ENCODE results near the gene SDK2. TPM values are rescaled to one million over a fixed set of nuclear protein-coding genes. Genes with fewer than 3 reads are reported as not detected.

SDK2 gene
- polyA plus RNA-seq, 3 donors: 0.01 TPM; not detected in 2

- WGBS (ENCODE audit: insufficient coverage): 77% methylated on average over 6 of the region's 9 CpGs
- no peak overlapping the region for H3K27ac ChIP-seq (ENCODE audit: low read depth in 1 of 2, low read length in 2 of 2)
- no peaks in the 10 kb centered on the region for H3K4me1 ChIP-seq (ENCODE audit: control insufficient read depth in 1 of 2, insufficient read depth in 2 of 2, low read length in 2 of 2)
- H3K4me1 Mint-ChIP-seq: peaks cover 2% of the 10 kb centered on the region
- no peak overlapping the region for H2AFZ ChIP-seq (ENCODE audit: insufficient read depth, low read depth, low read length, poor library complexity, severe bottlenecking)
- H3K36me3 ChIP-seq (replicated peaks in 1 of 2; ENCODE audit: control insufficient read depth in 1 of 2, insufficient read depth in 2 of 2, low read length in 2 of 2): no peaks in the 10 kb centered on the region
- H3K36me3 Mint-ChIP-seq: no peaks in the 10 kb centered on the region
- no peak for TF ChIP-seq CTCF (IDR thresholded peaks at IDR 0.05)
- DNase-seq: no peak
- H3K27me3 ChIP-seq (ENCODE audit: control insufficient read depth in 2 of 2, insufficient read depth in 2 of 2, low read length in 2 of 2): no peaks in the 10 kb centered on the region
- no peak overlapping the region for H3K4me3 ChIP-seq (replicated peaks in 1 of 3; ENCODE audit: low read depth in 2 of 3, low read length in 3 of 3)
- H3K9me3 Mint-ChIP-seq: no peaks in the 10 kb centered on the region
- H4K20me1 ChIP-seq (ENCODE audit: insufficient read depth, low read length): no peaks in the 10 kb centered on the region
- H3K9me3 ChIP-seq (replicated peaks in 1 of 2; ENCODE audit: control insufficient read depth in 1 of 2, insufficient read depth in 1 of 2, low read length in 2 of 2): no peaks in the 10 kb centered on the region
- no peak overlapping the region for H3K27ac Mint-ChIP-seq
- peaks cover 0 to 5% (median 3%) of the 10 kb centered on the region in 3 donors for H3K27me3 Mint-ChIP-seq (ENCODE audit: low read depth in 3 of 3)
- no peaks in the 10 kb centered on the region for H3K79me2 ChIP-seq (ENCODE audit: insufficient read depth, low read length)
- H3K9ac ChIP-seq (ENCODE audit: insufficient read depth, low read length, poor library complexity, severe bottlenecking): no peak overlapping the region
- no peak overlapping the region for H3K4me3 Mint-ChIP-seq
- intact Hi-C loops (cut with micrococcal nuclease): no loop called here
- H3K4me2 ChIP-seq (replicated peaks; ENCODE audit: extremely low read depth, low read length, poor library complexity, severe bottlenecking): no peak overlapping the region
These were observed 223.3 kb downstream of the SDK2 start for GRCh38 chr17:73420897-73421296.

GRCh38 chr17:73419881-73420280 is 224.4 kb downstream of the SDK2 start:
- TF ChIP-seq CTCF (IDR thresholded peaks at IDR 0.05): no peak
- no peak overlapping the region for H3K4me3 ChIP-seq (replicated peaks in 1 of 3; ENCODE audit: low read depth in 2 of 3, low read length in 3 of 3)
- H3K4me1 ChIP-seq (ENCODE audit: control insufficient read depth in 1 of 2, insufficient read depth in 2 of 2, low read length in 2 of 2): no peaks in the 10 kb centered on the region
- H4K20me1 ChIP-seq (ENCODE audit: insufficient read depth, low read length): no peaks in the 10 kb centered on the region
- peaks cover 0 to 5% (median 3%) of the 10 kb centered on the region in 3 donors for H3K27me3 Mint-ChIP-seq (ENCODE audit: low read depth in 3 of 3)
- H3K9me3 Mint-ChIP-seq: no peaks in the 10 kb centered on the region
- no peaks in the 10 kb centered on the region for H3K36me3 ChIP-seq (replicated peaks in 1 of 2; ENCODE audit: control insufficient read depth in 1 of 2, insufficient read depth in 2 of 2, low read length in 2 of 2)
- H3K4me2 ChIP-seq (replicated peaks; ENCODE audit: extremely low read depth, low read length, poor library complexity, severe bottlenecking): no peak overlapping the region
- H3K27ac ChIP-seq (ENCODE audit: low read depth in 1 of 2, low read length in 2 of 2): no peak overlapping the region
- no peak for DNase-seq
- H3K9ac ChIP-seq (ENCODE audit: insufficient read depth, low read length, poor library complexity, severe bottlenecking): no peak overlapping the region
- intact Hi-C loops (cut with micrococcal nuclease): no loop called here
- 93% methylated on average over 5 of the region's 9 CpGs for WGBS (ENCODE audit: insufficient coverage)
- no peaks in the 10 kb centered on the region for H3K36me3 Mint-ChIP-seq
- no peaks in the 10 kb centered on the region for H3K79me2 ChIP-seq (ENCODE audit: insufficient read depth, low read length)
- H3K4me1 Mint-ChIP-seq: no peaks in the 10 kb centered on the region
- H3K27me3 ChIP-seq (ENCODE audit: control insufficient read depth in 2 of 2, insufficient read depth in 2 of 2, low read length in 2 of 2): no peaks in the 10 kb centered on the region
- H3K9me3 ChIP-seq (replicated peaks in 1 of 2; ENCODE audit: control insufficient read depth in 1 of 2, insufficient read depth in 1 of 2, low read length in 2 of 2): no peaks in the 10 kb centered on the region
- peak overlapping the region in 1 of 7 donors; percentile 50 for H3K27ac Mint-ChIP-seq
- no peak overlapping the region for H2AFZ ChIP-seq (ENCODE audit: insufficient read depth, low read depth, low read length, poor library complexity, severe bottlenecking)
- no peak overlapping the region for H3K4me3 Mint-ChIP-seq
